Spleen (tissue), 7 donors: ENCODE data around the gene AHCY.

Experiments used
- POLR2A ChIP-seq, 3 donors: fragments of 450-650 bp; IDR thresholded peaks; one replicate each; pipeline ENCODE4 v1.5.1; 2017; ENCODE audit warnings: antibody characterized with exemption in 3 of 3, mild to moderate bottlenecking in 1 of 3
- TF ChIP-seq, protein P1 (sequence below), 11 experiments: fragments of 200-600 bp in 7 of 11; fragments of 450-650 bp in 4 of 11; sonication (generic) in 4 of 11; IDR thresholded peaks in 8 of 11; conservative IDR thresholded peaks in 3 of 11; 1 replicate in 7 of 11; 2 replicates in 4 of 11; pipeline versions ENCODE4 v1.4.0 to v1.8.0; 2016 to 2021; ENCODE audit warnings: antibody characterized with exemption in 11 of 11, inconsistent platforms in 4 of 11, mild to moderate bottlenecking in 1 of 11
- donor health status: DM: no; HTN: no; CAD: no; lungs with moderate emphysema.
- donor health status: DM: no; HTN: no; CAD: no.
- donor health status: DM: no; HTN: no; CAD: no.

DNA sequence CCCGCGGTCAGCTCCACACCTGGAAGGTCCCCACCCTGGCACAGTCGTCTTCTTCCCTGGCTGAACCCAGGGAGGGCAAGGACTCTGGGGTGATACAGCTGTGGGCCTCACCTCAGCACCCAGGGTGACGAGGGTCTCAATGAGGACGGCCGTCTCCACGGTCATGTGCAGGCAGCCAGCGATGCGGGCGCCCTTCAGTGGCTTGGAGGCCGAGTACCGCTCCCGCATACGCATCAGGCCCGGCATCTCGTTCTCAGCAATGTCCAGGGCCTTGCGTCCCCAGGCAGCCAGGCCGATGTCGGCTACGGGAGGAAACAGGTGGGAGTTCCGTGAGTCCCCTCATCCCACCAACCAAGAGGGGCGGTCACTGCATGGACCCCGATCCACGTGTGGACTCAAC, 7.9 kb downstream of the AHCY start:
- no peak for TF ChIP-seq POLR2A (IDR thresholded peaks at IDR 0.05)
- TF ChIP-seq, protein P1, sequence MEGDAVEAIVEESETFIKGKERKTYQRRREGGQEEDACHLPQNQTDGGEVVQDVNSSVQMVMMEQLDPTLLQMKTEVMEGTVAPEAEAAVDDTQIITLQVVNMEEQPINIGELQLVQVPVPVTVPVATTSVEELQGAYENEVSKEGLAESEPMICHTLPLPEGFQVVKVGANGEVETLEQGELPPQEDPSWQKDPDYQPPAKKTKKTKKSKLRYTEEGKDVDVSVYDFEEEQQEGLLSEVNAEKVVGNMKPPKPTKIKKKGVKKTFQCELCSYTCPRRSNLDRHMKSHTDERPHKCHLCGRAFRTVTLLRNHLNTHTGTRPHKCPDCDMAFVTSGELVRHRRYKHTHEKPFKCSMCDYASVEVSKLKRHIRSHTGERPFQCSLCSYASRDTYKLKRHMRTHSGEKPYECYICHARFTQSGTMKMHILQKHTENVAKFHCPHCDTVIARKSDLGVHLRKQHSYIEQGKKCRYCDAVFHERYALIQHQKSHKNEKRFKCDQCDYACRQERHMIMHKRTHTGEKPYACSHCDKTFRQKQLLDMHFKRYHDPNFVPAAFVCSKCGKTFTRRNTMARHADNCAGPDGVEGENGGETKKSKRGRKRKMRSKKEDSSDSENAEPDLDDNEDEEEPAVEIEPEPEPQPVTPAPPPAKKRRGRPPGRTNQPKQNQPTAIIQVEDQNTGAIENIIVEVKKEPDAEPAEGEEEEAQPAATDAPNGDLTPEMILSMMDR (IDR thresholded peaks at IDR 0.05 in 8 of 11, conservative IDR thresholded peaks at IDR 0.05 in 3 of 11), result no peak
